LNCAP (cell line): Measurements from ENCODE around the gene CCM2.

Experiments
- CTCF ChIP-seq: fragments of 450-650 bp; IDR thresholded peaks from 2 replicates; pipeline ENCODE4 v1.5.1; 2017; ENCODE audit warnings: mild to moderate bottlenecking

Gene CCM2

GRCh38 chr7:44986218-44987053 is 13.6 kb upstream of the CCM2 start:
- TF ChIP-seq CTCF = no peak

- no peak for TF ChIP-seq CTCF
Observed at GRCh38 chr7:44987457-44987856, 12.5 kb upstream of the CCM2 start.

- TF ChIP-seq CTCF = no peak
Observed at GRCh38 chr7:44987996-44988395, 12.0 kb upstream of the CCM2 start.

- no peak for TF ChIP-seq CTCF
Observed at GRCh38 chr7:44988701-44989100, 11.3 kb upstream of the CCM2 start.

- no peak for TF ChIP-seq CTCF
Observed at GRCh38 chr7:44989132-44989531, 10.9 kb upstream of the CCM2 start.

GRCh38 chr7:44990109-44991023 is 9.6 kb upstream of the CCM2 start:
- TF ChIP-seq CTCF = no peak

GRCh38 chr7:44994877-44995554 is 5.0 kb upstream of the CCM2 start:
- no peak for TF ChIP-seq CTCF
